H54 (cell line): ENCODE measurements around the gene CTBP1.
A peak's percentile ranks its signal among the peaks of the same experiment; 100 is the strongest.

Source experiments
- DNase-seq: peaks from one replicate; pipeline ENCODE4 v3.0.0; 2011; ENCODE audit warnings: low spot score, mixed read lengths; ENCODE audit not compliant: insufficient read length
- FAIRE-seq: peaks from 3 replicates; lab custom pipeline; 2011; peaks lifted over from hg19 to GRCh38; lab: Jason Lieb, UNC
- POLR2A ChIP-seq: IDR thresholded peaks from 2 replicates; pipeline ENCODE4 v1.6.1; 2011; ENCODE audit warnings: low read depth, mild to moderate bottlenecking, low read length

The CTBP1 gene

DNA sequence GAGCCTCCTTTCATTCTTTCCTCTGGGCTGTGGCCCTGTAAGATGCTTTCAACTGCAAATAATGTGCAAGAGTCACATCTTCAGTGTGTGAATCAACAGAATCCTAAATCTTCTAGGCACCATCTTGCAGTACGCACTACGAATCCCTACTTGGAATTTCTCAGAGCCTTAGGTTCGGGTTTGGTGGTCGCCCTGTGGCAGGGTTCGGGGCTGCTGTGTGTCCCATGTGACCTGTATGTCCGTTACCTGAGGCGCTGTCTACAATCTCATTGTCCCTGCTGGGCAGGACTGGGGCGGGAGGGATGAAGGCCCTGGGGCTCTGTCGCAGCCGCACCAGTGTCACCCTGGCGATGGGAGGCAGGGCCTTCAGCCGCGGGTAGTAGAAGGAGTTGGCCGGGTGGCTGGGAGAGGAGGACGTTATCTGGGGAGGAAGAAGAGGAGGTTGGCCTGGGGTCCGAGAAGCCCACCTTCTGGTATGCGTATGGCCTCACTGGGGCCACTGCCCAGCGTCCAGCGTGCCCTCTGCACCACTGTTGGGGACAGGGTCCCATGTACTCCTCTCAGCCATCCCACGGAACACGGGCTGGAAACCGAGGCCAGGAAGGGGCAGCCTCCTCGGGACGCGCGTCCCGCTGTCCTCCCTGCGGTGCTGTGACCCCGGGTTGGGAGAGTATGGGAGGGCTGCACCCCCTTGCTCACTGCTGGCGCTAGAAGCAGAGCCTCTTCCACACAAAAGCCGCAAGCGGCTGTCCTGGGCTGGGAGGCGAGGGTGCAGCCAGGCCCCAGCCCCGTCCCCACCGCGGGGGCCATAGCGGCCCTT is 78.6 kb downstream of the CTBP1 start:
- FAIRE-seq, result no peak
- TF ChIP-seq POLR2A, result no peak

DNA sequence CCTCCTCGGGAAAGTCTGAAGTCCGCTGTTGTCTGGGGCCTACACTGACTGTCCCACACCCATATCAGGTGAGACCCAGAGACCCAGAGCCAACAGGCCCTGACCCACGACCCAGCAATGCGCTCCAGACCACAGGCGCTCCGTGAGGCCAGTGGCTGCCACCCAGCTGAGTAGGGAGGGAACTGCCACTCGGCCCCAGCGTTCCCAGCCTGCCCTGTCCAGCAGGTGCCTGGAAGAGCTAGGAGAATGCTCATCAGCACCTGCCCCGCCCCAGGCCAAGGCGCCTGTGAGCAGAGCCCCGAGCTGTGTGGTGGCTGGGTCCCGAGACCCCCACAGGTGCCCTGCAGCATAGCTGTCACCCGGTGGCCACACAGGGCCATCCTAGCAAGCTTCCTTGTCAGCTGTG is 79.2 kb downstream of the CTBP1 start:
- FAIRE-seq (no peak), DNase-seq (no peak)
- no peak for TF ChIP-seq POLR2A

More for the DNA sequence above, 78.6 kb downstream of the CTBP1 start:
- DNase-seq, result no peak

GRCh38 chr4:1169171-1169671 is 79.7 kb downstream of the CTBP1 start:
- no peak for DNase-seq
- no peak for FAIRE-seq
- no peak for TF ChIP-seq POLR2A

GRCh38 chr4:1168191-1169101 is 80.5 kb downstream of the CTBP1 start:
- no peak for TF ChIP-seq POLR2A
- DNase-seq, result no peak
- FAIRE-seq, result no peak

DNA sequence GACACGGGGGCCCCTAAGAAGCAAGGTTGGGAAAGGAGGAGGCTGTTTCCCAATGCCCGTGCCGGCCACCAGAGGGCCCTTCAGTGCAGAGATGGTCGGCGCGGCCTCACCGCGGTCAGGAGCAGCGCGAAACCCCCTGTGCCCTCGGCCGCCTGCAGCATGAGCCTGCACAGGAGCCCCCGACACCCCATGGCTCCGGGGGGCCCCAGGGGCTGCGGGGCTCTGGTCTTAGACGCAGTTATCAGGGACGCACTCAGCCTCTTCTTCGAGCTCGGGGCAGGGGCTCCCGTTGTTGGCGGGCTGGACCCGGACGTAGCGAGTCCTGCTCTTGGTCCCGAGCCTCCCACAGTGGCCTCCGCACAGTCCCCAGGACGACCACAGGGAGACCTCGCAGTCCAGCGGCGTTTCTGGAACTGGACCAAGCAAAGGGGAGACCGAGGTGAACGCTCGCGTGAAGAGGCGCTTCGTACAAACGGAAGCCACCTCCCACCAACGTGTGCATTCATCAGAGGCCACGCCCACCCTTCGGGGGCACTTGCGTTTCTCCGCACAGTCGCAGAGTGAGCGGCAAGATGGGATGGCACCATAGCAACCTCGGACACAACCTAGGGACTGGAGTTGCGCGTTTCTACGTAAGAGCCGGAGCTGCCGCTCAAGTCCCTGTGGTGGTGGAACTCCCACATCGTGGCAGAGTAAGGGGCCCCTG is 81.5 kb downstream of the CTBP1 start:
- no peak for FAIRE-seq
- DNase-seq, result peak; percentile 70
- TF ChIP-seq POLR2A, result peak; percentile 27; the same call in 1 of the 2 replicates

GRCh38 chr4:1166509-1167243 is 82.3 kb downstream of the CTBP1 start:
- DNase-seq (no peak), FAIRE-seq (no peak)
- TF ChIP-seq POLR2A, result no peak

DNA sequence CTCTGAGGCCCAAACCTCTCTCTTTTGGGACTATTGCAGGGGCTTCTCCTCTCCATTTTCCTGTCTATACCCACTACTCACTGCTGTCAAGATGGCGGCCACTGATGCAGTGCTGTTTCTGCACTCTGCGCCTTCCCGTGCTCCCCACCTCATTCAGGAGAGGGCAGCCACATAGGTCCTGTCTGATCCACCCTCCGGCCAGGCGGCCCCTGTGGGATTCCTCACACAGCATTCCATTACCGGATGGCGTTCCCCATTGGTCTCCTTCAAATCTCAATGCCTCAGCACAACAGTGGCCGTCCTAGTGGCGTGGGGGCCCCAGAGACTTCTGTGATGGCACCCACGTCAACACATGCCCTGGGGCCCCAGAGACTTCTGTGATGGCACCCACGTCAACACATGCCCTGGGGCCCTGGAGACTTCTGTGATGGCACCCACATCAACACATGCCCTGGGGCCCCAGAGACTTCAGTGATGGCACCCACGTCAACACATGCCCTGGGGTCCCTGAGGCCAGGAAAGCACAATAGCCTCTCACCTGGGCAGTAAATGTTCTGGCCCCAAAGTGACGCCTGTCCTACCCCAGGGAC is 83.9 kb downstream of the CTBP1 start:
- no peak for FAIRE-seq
- no peak for TF ChIP-seq POLR2A
- DNase-seq, result no peak

GRCh38 chr4:1164444-1164843 is 84.5 kb downstream of the CTBP1 start:
- DNase-seq, result no peak
- no peak for FAIRE-seq
- no peak for TF ChIP-seq POLR2A

- DNase-seq, result no peak
- no peak for FAIRE-seq
- no peak for TF ChIP-seq POLR2A
These were observed 84.9 kb downstream of the CTBP1 start for GRCh38 chr4:1164040-1164439.
